Stimulated activated CD4-positive, alpha-beta T cell treated with anti-CD3 and anti-CD28 coated beads, TNF-alpha, amount 100 ng/mL, for 24 hours (primary cell): Measurements from ENCODE around the gene MROH8.

ENCODE experiments used
- DNase-seq, 3 experiments: peaks; one replicate each; pipeline ENCODE4 v3.0.0-alpha.2; 2020; ENCODE audit warnings: low read depth in 3 of 3

The MROH8 gene

GRCh38 chr20:37178839-37179682 lies at the start of gene MROH8, which contains the start of gene RPN2:
MROH8 (minus strand) TSS chr20:37179548.
RPN2 (plus strand) TSS chr20:37179330; CDS start chr20:37179357, 27 bp downstream.
- DNase-seq, result peak; percentile 89 to 95 (median 91)

- no peak for DNase-seq
These were observed 49.3 kb upstream of the MROH8 start for GRCh38 chr20:37228656-37229055.

DNA sequence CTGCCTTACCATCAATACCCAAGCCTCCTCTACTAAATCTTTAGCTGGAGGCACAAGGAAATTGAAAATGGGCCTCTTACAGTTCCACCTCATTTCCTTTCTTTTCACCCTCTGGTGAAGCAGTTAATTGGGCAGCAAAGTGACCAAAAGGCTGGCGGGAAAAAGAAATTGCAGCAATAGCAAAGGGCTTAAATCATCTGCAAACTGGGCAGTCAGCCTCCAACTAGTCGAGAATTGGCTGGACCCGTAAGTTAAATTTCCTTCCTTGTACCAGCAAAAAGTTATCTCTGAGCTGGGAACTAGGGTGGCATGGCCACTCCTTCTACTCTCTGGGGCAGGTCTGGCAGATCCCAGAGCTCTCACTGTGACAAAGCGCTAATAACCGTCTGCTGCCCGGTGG lies 48.7 kb upstream of the MROH8 start:
- no peak for DNase-seq

DNA sequence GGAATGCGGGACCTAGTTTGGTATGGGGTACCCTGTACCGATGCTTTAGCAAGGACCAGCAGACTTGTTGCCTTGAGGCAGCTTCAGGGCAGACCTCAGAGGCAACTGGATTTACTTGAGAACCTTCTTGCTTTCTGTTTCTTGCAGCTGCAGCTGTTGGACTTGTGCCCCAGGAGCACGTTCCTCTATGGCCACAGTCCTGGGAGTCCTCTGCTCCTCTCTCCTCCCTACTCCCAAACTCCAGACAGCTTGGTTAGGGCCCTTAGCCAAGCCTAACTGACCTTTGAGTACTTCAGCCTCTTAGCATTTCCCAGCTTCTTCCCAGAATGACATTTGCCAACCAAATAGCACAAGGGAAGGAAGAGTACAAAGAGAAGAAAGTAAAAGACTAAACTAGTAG lies 47.5 kb upstream of the MROH8 start:
- DNase-seq, result no peak

DNA sequence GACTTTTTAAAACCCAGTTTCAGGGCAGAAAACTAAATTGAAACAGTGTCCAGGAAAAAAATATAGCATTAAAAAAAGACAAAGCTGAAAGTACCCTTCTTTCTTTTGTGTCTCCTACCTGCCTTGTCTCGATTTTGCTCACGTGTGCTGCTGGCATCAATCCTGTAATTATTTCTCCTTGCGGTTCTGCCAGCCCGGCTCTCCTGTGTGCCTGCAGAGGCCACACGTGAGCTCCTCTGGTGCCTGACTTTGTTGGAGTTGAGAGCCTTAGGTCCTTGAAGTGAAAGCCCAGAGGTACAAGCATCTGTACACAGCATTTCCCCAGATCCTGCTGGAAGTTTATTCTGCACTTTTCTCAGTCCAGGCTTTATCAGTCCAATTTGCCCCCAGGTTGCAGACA lies 45.8 kb upstream of the MROH8 start:
- no peak for DNase-seq

- no peak for DNase-seq
These were observed 43.7 kb upstream of the MROH8 start for GRCh38 chr20:37223053-37223452.

- no peak for DNase-seq
These were observed 42.7 kb upstream of the MROH8 start for GRCh38 chr20:37222086-37222485.

DNA sequence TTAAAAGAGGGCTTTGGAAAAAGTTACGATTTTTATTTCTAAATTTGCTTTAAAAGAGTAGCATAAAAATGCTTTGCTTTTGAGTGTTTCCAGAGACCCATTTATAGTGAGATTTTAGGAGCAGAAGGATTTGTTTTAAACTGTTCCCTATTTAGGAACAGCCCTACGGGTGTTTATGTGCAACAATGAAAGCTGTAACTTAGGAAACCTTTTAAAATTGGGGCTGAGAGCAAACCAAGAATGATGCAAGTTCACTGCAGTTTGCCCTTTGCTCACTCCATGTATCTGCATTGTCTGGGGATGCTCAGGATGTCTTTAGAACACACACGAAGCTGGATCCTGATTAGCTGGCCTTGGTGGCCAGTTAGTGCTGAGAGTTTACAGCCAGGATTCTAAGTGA lies 41.4 kb upstream of the MROH8 start:
- DNase-seq, result no peak

DNA sequence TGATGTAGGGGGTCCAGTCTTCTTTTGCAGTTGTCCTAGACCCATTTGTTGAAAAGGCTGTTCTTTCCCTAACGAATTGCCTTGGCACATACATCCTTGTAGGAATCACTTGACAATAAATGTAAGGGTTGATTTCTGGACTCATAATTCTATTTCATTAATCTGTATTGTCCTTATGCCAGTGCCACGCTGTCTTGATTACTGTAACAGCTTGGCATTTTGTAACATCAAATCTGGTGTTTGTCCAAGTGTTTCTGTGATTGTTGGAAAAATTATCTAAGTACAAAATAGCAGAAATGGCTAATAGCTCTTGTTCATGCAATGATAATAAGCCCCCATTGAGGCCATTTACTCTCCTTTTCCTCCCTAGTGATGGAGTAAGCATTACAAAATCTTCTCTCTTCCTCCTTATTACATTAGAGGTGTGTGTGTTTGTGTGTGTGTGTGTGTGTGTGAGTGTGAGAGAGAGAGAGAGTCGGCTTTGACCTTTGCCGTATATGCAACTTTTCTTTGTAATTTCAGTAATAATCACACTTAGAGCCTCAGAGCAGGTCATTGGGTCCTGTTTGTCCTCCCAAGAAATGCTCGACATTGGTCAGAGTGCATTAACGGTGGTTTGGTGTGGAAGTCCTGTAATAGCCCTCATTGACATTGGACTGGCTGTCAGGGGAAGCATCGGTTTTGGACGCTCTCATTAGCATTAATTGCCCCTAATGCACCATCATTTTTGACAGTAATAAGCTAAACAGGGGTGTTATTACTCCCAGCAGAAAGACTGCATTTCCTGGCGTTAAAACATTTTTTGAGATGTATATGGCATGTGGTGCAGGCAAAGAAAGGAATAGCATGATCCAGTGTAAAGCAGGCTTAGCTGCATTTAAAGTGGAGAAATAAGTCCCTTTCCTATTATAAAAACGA lies 40.7 kb upstream of the MROH8 start:
- no peak for DNase-seq

GRCh38 chr20:37218976-37219375 lies 39.6 kb upstream of the MROH8 start:
- no peak for DNase-seq

DNA sequence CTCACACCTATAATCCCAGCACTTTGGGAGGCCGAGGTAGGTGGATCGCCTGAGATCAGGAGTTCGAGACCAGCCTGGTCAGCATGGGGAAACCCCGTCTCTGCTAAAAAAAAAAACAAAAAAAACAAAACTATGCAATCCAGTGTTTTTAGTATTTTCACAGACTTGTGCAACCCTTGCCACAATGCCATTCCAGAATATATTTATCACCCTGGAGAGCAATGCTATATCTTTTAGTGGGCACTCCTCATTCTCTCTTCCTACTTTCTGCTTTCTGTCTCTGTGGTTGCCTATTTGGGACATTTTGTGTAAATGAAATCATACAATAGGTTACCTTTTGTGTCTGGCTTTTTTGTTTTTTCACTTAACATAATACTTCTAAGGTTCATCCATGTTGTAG lies 39.1 kb upstream of the MROH8 start:
- DNase-seq, result no peak

- DNase-seq, result no peak
These were observed 30.4 kb upstream of the MROH8 start for GRCh38 chr20:37209661-37210314.

DNA sequence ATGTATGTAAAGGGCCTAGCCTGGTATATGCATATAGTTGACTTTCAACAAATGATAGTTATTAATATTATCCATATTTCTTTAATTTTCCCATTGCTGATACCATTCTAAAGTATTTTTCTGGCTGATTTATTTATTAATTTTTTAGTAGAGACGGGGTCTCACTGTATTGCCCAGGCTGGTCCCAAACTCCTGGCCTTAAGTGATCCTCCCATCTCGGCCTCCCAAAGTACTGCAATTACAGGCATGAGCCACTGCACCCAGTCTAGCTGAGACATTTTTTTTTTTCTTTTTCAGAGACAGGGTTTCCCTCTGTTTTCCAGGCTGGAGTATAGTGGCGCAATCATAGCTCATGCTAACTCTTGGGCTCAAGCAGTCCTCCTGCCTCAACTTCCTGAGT lies 29.8 kb upstream of the MROH8 start:
- DNase-seq, result no peak

DNA sequence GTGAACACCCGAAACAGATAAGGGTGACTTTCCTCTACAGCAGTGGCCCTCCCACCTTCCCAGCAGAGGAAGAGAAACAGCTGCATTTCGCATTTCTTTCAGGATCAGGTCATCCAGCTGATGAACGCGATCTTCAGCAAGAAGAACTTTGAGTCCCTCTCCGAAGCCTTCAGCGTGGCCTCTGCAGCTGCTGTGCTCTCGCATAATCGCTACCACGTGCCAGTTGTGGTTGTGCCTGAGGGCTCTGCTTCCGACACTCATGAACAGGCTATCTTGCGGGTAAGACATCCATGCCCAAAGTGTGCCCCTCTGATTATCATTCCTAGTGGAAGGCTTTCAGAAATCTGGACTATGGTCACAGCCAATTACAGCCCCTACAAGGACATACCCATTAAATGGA lies 27.8 kb upstream of the MROH8 start:
- no peak for DNase-seq

DNA sequence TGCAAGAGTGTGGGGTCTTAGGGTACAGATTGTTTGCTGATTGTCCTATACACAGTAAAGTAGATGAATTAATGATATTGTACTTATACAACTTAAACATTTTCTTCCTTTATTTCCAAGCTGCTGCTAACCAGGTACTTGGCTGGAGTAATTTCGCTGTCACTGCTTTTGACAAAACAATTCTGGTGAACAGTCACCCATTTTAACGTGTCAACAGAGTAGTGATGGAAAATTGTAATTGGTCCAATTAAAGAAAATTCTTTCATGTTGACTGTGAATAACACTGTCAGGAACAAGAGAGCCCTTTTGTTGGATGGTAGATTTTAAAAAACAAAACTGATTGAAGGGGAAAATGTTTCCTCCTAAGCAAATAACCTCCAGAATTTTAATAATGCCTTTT lies 26.4 kb upstream of the MROH8 start:
- no peak for DNase-seq

DNA sequence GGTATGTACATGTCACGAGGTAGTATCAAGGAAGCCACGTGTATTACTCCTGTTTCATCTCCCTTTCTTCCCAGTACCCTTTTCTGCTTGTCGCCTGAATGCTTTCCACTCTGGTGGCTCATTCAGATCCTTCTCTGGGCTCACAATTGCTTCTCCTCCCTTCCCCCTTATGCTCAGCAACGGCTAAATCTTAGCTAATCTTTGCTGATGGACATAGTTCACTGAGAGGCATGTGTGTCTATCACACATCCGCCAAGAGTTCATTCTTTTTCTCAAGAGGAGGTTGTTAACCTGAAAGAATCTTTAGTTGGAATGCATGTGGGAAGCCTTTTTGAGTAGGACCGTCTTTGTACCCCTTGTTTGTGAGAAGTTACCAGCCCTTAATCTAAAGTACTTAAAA lies 25.8 kb upstream of the MROH8 start:
- no peak for DNase-seq

DNA sequence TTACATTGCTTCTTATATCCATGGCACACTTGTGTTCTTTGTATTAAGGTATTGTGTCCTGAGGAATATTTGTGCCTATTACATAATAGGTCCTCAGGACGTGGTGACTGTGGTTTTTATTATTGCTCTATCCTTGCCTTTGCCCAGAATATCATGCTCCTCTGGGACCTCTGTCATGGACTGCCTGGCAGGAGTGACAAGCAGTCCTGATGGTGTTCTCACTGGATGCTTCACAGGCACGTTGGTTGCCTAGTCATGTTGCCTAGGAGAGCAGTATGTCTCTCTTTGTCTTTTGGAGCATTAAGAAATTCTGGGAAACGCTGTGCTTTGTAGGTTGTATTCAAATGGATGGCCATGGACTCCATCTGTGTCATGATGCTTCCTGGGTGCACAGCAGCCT lies 24.7 kb upstream of the MROH8 start:
- DNase-seq, result no peak

- DNase-seq, result no peak
These were observed 23.1 kb upstream of the MROH8 start for GRCh38 chr20:37202267-37202943.

DNA sequence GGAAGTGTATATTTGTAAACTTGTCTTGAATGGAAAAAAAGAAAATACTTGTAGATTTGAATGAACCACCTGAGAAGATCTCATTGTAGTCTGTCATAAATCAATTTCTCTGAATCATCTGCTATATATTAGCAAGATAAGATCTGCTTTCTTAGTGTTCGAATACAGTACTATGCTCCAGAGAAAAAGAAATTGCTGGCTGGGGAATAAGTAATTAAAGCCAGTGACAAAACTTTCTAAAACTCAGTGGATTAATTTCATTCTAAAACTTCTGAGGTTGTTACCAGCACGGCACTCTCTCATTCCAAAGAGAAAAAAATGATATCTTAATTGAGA lies 22.4 kb upstream of the MROH8 start:
- no peak for DNase-seq

- no peak for DNase-seq
These were observed 21.8 kb upstream of the MROH8 start for GRCh38 chr20:37200926-37201826.

DNA sequence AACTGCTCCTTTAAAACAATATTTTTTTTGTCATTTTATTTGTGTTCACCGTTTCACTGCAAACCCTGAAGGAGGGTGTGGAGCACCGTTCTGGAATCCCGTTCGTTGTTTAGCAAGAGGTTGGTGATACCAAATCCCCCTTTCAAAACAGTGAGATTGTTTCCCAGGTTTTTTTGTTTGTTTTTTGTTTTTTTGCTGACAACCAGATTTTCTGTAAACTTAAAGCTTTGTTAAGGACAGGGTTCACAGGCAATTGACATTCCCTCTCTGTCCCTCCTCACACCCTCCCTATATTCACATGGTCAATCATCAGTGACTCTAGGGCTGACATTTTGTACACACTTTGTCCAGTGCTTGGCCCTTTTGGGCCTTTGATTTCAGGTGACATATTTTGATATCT lies 21.0 kb upstream of the MROH8 start:
- DNase-seq, result no peak
